HG03060 (cell line): Measurements from ENCODE around the gene RTL5.

Experiments
- ATAC-seq: cut with Tn5 transposase; IDR thresholded peaks from one replicate; pipeline ENCODE4 v1.9.1; 2021; ENCODE audit warnings: low read depth, moderate number of reproducible peaks; ENCODE audit not compliant: unreplicated experiment

The RTL5 gene

DNA sequence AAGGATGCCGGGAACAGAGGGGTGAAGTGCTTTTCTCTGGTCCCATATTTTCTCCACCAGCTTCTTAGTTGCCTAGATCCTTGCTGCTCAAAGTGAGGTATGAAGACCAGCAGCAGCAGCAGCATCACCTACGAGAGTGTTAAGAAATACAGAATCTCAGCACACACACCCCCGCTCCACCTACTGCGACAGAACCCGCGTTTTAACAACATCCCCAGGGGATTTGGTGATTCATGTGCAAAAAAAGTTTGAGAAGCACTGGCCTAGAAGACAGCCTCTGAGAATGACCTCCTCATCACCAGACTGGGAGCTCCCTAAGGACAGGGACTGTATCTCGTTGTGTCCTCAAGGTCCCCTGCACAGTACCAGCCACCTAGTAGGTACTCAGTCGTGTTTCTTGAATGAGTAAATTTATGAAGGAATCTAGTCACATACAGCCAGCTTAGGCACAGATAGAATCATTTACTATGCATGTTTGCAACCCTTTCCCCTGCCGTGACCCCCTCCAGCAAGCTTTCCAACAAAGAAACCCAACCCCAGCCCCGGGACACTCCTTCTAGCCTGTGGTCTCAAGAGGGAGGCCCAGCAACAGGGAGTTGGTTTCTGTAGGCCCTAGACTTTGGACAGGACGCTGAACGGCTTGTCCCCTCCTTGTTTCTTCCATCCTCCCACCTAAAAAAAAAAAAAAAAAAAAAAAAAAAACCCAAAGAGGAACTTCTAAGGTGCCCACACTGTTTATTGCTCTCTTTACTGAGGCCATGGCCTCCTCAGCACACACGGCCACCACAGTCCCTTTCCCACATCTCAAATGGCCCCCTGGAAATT, 21.5 kb downstream of the RTL5 start:
- ATAC-seq, result no peak

DNA sequence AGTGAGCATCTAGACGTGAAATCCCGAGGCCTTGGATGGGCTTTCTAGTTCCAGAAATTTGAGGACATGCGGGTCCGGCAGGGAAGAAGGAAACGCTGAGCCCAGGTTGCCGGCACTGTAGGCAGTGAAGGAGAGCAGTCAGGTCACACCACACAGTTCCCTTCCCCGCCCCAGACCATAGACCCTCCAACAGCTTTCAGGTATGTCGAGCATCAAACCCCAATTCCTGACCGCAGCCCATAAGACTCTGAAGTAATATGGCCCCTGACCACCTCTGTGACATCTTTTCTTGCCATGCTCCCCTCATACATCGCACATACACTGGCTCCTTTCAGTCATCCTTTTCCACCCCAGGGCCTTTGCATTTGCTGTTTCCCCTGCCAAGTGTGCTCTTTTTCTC, 23.0 kb downstream of the RTL5 start:
- ATAC-seq, result no peak

- no peak for ATAC-seq
Observed at GRCh38 chrX:72107841-72108595, 23.7 kb downstream of the RTL5 start.

DNA sequence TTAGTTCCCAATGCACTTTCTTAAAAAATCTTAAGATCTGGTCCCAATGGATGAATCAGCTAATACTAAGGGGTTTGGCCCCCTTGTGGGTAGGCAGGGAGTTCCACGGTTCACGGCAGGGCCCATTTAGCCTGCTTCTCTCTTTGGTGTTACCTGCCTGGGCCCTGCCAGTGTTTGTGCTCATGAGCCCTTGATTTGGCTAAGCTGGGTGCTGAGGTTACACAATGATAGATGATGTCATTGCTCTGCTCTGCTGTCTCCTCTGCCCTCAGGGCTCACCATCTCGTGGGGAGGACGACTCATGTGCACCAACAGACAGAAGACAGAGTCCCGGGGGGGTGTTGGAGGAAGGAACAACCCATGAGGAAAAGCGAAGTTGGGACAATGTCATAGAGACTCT, 24.4 kb downstream of the RTL5 start:
- no peak for ATAC-seq

GRCh38 chrX:72105436-72105835, 26.3 kb downstream of the RTL5 start:
- peak; percentile 42 for ATAC-seq

DNA sequence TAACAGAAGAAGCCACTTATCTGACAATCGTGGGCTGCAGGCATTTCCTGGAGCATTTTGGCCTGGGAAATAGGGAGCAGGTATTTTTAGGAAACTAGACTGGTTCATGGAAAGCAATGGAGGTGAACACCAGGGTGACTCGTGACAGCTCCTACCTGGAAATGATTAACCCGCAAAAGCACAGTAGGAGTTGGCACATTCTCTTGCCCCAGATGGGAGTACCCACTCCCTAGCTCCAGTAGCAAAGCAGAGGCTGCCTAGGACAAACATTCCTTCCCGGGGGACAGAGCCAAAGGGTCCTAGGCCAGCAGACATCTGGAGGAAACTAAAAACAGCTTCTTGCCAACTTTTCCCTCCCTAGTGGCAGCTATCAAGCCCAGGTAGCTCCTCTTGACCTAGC, 29.0 kb downstream of the RTL5 start:
- no peak for ATAC-seq

DNA sequence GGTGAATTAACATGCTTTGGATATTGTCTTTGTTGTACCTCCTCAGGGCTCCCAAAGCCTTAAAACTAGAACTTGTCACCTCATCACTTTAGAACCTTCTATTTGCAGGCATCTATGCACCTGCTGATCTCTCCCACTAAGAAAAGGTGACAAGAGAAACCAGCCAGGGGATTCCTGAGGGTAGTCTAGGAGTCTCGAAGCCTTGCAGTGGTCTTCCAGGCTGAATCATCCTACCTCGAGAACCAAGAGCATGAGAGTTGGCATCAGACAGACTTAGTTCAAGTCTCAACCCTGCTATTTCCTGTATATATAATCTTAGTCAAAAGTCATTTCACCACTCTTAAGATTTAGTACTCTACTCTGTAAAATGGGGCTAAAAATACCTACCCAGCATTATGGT, 29.6 kb downstream of the RTL5 start:
- ATAC-seq, result no peak

DNA sequence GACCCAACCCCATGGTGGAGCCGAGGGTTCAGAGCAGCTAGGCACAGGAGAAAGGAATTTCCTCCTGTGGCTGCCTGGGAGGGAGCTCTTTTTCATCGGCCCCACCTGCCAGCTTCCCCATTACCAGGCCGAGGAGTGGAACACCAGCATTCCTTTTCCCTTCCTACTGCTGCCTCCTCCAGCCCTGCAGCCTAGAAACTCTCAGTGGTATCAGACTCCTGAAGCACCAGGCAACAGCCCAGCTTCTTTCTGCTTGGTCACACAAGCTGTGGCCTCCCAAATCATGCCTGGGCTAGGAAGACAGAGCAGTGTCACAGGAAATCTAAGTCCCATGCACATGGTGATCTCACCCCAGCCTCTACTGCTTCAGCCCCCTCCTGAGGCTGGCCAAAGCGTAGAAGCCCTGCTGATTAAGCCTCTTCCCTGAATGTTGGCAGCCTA, 30.1 kb downstream of the RTL5 start:
- ATAC-seq, result no peak

GRCh38 chrX:72100824-72101351, 30.8 kb downstream of the RTL5 start:
- ATAC-seq, result peak; percentile 51

DNA sequence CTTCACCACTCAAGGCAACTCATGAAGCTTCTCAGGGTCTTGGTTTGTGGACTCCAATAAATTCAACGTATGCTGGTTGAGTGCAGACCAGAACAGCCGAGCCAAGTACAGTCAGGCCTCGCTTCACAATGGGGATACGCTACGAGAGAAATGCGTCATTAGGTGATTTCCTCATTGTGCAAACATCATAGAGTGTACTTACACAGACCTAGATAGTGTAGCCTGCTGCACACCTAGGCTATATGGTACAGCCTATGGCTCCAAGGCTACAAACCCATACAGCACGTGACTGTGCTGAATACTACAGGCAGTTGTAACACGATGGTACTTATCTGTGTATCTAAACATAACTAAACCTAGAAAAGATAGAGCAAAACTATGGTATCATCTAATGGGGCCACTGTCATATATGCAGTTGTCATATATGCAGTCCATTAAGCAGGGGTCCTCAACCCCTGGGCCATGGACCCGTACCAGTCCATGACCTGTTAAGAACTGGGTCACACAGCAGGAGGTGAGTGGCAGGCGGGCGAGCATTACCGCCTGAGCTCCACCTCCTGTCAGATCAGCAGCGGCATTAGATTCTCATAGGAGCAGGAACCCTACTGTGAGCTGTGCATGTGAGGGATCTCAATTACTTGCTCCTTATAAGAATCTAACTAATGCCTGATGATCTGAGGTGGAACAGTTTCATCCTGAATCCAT, 31.5 kb downstream of the RTL5 start:
- no peak for ATAC-seq

DNA sequence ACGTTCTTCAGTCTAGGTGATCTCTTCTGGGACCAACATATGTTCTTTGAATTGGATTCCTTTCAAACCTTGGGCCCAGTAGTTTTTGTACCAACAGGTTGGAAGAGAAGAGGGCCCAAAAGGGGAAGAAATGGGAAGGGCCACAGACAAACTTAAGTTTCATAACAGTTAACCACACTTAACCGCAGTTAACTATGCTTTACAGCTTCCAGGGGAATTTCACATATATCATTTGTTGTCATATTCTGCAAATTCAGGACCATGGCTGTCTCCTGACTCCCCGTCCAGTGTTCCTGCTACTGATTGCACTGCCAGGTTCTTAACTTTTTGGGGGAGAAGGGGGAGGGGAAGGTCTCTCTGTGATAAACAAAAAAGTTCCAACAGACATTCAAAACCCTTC, 34.6 kb downstream of the RTL5 start:
- ATAC-seq, result no peak

DNA sequence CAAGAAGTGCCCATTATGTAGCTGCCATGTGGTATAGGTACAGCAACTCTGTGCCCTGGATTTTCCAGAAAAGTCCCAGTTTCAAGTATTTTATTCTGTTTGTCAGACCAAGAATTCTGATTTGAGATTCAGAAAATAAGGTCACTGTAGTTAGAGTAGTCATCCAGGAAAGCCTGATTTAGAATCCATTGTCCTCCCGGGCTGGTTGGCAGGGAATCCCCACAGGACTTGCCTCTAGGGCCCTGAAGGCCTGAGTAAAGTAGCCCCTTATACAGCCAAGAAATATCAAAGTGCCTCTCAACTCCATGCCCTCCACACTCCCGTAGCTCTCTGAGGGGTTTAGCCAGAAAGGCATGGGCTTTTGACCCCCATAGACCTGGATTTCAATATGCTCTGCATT, 36.3 kb downstream of the RTL5 start:
- no peak for ATAC-seq

DNA sequence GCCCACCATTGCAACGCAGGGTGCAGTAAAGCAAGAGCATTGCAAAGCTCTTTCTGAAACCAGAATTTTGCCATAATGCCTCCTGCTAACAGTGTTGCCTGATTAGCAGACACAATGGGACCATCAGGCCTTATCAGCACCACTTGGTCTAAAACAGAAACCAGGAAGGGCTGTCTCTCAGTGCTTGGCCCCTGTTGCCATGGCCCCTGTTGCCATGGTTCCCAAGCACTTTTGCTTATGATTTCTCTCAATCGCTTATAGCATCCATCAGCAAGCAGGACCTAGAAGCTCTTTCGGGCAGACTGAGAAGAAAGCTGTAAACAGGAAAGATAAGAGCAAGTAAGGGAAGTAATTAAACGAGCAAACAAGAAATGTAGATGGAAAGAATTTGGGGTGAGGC, 36.8 kb downstream of the RTL5 start:
- no peak for ATAC-seq

DNA sequence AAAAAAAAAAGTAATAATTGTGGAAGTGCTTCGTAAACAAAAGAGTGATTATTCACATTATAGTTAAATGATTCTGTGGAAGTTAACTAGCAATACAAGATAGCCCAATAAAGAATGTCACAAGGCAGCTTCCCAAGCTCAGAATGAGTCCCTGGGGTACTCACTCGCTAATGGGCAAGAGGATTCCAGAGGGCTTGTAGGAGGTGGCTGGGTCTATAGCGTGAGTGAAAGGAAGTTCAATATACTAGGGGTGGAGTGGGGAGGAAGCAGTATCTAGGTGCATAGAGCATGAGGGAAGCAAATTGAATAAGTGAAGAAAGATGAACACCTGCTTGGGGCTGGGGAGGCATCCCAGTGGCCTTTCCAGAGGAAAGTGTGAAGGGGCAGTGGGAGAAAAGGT, 42.5 kb downstream of the RTL5 start:
- no peak for ATAC-seq

- ATAC-seq, result no peak
Observed at GRCh38 chrX:72088761-72089160, 43.0 kb downstream of the RTL5 start.

GRCh38 chrX:72086995-72087394, 44.7 kb downstream of the RTL5 start:
- ATAC-seq, result no peak

DNA sequence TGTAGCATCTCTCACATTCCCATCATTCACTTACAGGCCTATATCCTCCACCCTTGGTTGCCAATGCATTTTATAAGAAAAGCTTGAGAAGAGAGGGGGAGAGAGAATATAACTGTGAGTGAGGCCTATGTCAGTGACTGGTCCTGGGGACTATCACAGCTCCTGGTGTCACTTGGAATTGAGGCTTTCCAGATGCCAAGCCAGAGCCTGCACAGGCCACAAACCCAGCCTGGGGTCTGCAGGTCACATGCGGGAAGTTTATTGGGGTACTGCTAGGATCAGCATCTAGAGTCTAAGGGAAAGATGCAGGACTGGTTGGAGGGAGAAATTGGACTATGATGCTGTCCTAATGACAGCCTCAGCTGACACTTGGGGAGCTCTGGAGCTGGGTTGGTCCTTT, 47.6 kb downstream of the RTL5 start:
- no peak for ATAC-seq

- no peak for ATAC-seq
Observed at GRCh38 chrX:72083291-72083690, 48.4 kb downstream of the RTL5 start.

DNA sequence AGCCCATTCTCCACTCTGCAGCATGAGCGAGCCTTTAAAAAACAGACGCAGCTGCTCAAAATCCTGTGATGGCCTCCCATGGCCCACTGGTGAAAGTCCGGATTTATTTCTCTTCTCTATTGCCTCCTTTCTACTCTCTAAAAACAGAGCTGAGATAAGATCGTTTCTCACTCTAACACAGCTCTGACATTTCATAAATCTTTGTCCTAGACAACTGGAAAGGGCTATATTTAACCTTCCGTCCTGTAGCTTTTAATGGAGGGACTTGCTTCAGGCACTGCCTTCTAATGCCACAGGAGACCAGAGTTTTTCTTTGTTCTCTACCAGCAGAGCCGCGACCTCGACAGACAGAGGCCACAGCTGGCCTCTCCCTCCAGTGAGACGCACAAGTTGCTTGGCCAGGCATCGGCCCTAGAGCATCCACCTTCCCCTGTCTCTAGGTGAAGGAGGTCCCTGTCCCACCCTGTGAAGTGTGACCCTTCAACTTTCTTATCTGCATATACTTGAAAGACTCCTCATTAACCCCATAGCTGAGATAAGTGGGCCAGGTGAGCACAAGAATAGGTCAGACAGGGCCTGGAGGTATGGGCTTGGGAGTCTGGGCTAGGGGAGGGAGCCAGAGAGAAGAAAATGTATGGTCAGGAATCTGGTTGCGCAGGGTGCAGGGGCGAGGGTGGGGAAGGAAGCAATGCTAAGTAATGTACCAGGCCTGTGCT, 50.0 kb downstream of the RTL5 start:
- ATAC-seq, result no peak

- no peak for ATAC-seq
Observed at GRCh38 chrX:72080800-72081199, 50.9 kb downstream of the RTL5 start.
